ENCODE measurements around the gene NEUROG2.
"Not testable (repeated sequence)": the region's sequence is repeated elsewhere in the genome, so short reads cannot be mapped to it uniquely, and the experiment has no call there.

NEUROG2 gene

DNA sequence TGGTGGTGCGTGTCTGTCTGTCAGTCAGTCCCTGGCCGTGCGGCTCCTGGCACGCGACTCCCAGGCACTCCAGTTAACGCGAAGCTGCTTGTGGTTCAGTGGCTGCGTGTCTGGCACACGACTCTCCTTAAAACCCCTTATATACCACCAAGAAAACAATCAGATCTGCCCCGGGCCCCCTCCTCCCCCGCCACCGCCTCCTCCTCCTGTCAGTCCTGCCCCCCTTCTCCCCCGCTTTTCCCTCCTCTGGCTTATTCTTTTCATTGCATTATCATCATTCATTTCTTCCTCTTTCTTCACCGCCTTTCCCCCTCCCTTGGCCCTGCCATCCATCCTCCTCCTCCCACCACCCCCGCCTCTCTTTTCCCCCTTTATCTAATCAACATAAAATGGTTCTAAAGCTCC lies at the start of gene NEUROG2:
TSS of gene NEUROG2 (minus strand) at position 115 of the 405 bp plus-strand sequence. CDS start 705 bp downstream, outside the sequence.
- DNase-seq: no peak

DNA sequence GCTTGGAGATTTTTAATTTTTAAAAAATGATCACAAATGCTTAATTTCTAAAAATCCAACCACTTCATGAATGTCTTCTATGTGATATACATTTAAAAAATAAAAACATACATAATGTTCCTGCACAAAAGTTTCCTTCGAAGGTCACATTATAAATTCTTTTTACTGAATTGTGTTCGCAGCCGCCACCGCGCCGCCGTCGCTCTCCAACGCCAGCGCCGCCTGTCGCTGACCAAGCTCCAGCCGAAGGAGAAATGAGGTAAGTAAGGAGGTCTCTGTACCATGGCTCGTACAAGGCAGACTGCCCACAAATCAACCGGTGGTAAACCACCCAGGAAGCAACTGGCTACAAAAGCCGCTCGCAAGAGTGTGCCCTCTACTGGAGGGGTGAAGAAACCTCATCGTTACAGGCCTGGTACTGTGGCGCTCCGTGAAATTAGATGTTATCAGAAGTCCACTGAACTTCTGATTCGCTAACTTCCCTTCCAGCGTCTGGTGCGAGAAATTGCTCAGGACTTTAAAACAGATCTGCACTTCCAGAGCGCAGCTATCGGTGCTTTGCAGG lies 48.8 kb upstream of the NEUROG2 start:
- no peak for DNase-seq

DNA sequence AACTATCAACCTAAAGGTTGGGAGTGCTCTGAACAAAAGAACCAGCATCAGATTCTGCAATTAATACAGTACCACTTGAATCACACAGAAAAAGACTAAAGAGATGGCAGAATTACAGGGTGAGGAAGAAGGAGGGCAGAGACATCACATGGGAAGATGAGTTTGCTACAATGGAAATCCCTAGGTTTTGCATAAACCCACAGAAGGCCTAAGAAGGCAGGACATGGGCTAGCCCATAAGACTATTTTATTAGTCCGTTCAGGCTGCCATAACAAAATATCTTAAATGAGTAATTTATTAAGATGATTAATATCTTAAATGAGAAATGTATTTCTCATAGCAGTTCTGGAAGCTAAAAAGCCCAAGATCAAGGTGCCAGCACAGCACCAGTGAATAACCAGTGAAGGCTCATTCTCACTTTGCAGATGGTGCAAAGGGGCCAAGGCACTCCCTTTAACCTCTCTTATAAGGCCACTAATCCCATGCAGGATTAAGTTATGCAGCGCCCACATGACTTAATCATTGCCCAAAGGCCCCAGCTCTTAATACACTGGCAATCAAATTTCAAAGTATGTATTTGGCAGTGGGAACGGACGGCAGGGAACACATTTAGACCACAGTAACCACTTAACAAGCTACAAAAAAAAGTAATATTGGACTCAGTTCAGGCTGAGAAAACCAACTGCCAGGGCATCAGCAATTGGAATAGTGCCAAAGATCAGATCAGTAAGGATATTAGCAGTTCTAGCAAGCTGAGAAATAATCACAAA lies 47.6 kb upstream of the NEUROG2 start:
- DNase-seq: no peak

DNA sequence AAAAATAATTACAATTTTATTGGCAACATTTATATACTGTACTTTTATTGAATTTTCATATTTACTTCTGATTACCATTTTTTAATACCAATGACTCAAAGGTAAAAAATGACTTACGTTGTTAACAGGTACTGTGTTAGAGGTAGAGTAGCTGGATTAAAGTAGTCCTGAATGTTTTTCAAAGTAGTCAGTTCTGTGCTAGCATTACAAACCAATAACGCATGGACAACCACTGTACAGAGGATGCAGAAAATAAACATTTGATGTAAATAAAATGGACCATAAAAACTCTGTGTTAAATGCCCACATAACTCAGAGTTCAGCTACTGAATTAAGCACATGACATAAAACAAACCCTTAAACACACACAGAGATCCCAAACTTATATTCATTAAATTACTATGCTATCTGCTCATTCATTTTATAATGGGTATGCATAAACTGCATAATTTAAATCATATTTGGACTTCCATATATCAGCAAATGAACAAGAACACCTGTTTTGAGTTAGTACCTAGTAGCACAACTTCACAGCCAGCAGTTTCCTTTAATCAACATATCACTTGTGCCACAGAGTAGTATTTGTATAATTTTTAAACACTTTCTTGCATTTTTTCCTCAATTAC lies 46.4 kb upstream of the NEUROG2 start:
- no peak for DNase-seq

DNA sequence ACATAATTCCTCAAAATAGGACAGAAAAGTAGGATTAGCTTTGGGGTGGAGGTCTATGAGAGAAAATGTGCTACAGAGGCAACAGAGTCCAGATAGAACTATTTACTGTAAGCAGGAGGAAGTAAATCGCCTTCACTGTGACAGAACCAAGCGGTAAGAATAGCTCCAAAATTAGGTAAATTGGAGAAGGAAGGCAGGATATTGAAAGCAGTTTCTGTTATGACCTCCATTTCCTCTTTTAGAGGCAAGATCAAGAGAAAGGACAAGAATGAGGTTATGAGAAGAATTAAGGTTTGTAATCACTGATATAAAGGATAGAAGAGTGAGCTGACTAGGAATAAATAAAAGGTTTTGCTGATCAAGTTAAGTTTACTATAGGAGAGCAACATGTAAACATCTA lies 44.1 kb upstream of the NEUROG2 start:
- no peak for DNase-seq

DNA sequence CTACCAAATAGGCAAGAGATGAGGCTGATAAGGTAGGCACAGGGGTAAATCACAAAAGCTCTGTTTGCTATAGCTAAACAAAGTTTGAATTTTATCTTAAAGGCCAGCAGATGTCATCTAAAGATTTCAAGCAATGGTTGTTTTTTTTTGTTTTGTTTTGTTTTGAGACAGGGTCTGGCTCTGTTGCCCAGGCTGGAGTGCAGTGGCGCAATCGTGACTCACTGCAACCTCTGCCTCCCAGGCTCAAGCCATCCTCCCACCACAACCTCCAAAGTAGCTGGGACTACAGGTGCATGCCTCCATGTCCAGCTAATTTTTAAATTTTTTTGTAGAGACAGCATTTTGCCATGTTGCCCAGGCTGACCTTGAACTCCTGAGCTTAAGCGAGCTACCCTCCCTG lies 43.1 kb upstream of the NEUROG2 start:
- no peak for DNase-seq

DNA sequence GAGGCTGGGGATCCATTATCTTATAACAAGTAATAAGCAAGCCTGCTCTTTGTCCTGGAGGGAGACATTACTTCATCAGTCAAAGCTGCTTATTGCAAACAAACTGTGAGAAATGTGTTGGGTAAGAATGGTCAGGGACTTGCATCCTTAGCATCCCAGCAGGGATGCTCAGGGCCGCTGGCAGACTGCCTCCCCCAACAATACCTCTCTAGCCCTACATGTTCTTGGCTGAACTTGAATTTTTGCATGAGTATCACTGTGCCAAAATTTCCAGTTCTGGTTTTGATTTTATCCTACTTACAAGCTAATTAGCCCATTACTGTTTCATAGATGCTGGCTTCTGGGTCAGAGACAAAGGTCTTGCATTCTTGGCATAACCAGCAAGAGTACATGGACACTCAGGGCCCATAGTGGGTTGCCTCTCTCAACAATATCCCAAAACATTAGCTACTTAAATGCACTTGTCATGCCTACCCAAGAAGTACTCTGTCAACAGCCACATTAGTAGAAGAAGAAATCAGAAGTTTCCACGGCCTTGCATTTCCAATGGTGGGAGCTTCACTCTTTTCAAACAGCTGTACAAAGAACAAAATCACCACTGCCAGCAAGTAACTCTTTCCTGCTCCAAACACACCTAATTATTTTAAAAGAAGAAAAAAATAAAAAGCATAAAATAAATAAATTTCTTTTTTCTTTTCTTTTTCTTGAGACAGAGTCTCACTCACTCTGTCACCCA lies 41.9 kb upstream of the NEUROG2 start:
- no peak for DNase-seq

DNA sequence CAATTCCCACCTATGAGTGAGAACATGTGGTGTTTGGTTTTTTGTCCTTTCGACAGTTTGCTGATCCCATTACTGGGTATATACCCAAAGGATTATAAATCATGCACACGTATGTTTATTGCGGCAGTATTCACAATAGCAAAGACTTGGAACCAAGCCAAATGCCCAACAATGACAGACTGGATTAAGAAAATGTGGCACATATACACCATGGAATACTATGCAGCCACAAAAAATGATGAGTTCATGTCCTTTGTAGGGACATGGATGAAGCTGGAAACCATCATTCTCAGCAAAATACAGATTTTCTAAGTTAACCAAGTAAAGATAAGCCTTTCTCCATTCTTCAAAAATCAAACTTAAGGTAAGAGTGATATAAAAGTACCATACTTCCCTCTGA lies 38.3 kb upstream of the NEUROG2 start:
- DNase-seq: not testable (repeated sequence)

DNA sequence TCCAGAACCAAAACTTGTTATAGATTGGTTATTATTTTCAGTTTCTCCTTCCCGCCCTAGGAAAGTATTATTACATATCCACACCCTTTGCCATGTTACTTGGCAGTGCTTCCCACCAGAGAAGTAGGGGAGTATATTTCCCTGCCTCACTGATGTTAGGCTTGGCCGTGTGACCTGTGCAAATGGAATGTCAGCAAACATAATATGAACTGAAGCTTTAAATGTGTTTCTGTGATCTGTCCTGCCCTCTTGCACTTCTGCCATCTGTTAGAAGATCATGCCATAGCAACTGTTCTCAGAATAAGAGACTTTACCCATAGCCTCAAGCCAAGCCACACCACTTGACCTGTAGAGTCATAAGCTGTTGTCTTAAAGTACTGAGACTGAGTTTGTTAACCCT lies 36.7 kb upstream of the NEUROG2 start:
- no peak for DNase-seq

DNA sequence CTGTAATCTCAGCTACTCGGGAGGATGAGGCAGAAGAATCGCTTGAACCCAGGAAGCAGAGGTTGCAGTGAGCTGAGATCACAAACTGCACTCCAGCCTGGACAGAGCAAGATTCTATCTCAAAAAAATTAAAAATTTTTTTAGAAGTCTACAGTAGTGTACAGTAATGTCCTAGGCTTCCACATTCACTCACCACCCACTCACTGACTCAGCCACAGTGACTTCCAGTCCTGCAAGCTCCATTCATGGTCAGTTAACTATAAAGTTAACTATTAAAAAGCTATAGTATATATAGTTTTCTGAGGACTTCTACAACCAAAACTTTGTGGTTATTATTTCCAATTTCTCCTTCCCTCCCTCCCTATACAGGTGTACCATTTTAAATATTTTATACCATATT lies 34.7 kb upstream of the NEUROG2 start:
- DNase-seq: no peak

DNA sequence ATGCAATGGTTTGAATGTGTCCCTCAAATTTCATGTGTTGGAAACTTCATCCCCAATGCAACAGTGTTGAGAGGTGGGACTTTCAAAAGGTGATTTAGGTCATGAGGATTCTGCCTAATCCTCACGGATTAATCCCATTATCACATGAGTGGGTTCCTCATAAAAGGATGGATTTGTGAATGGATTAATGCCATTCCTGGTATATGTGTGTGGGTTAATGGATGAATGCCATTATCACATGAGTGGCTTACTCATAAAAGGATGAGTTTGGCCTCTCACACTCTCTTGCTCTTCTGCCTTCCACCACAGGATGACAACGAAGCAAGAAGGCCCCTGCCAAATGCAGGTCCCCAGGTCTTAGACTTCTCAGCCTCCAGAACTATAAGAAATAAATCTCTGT lies 30.5 kb upstream of the NEUROG2 start:
- no peak for DNase-seq

DNA sequence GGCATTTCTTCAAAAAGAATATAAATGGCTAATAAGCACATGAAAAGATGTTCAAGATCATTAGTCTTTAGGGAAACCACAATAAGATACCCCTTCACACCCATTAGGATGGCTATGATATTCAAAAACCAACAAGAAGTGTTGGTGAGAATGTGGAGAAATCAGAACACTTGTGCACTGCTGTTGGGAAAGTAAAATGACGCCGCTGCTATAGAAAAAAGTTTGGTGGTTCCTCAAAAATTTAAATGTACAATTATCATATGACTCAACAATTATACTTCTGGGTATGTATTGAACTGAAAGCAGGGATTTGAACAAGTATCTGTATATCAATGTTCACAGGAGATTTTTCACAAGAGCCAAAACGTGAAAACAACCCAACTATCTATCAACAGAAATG lies 29.4 kb upstream of the NEUROG2 start:
- no peak for DNase-seq

DNA sequence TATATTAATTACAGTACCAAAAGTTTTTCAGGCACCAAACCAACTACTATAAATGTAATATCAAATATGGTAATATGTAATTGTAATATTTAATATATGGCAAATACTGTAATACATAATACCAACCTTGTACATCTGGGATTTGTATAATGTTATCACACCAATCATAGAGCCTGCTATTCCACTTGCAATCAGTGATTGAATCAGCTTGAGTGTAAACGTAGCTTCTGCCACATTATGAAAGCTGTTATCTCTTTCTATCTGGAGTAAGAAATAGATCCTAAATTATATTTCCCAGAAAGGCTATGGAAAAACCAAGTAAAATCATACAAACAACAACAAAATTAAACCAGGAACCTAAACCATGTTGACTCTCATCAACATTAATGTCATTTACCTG lies 24.7 kb upstream of the NEUROG2 start:
- no peak for DNase-seq

DNA sequence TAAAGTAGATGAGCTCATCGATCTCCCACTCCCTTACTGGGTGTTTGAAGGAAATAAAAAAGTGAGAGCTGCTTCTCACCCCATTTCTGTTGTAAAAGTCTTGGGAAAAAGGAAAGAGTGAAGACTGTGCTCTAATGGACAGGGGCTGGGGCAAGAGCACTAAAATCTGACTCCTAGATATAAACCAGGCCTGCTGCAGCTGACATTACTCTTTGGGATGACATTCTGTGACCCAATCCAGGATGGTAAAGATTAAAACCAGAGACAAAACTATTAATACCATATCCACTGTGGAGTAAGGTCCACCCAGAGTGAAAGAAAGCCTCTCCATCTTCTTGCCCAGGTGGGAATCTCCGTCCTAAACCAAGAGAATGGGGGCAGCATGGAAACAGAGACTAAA lies 20.1 kb upstream of the NEUROG2 start:
- DNase-seq: no peak

DNA sequence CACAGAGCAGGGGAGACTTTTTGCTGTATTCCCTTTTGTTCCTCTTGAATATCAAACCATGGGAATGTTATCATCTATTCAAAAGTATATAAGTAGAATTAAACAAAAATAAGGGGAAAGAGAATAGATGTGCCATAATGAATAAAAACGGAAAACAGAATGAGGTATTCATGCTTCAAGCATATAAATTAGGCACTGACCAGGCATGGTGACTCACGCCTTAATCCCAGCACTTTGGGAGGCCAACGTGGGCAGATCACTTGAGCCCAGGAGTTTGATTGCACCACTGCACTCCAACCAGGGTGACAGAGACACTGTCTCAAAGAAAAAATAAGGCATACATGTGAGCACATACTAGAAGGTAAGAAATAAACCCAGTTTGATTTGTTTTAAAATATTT lies 16.3 kb upstream of the NEUROG2 start:
- DNase-seq: no peak

DNA sequence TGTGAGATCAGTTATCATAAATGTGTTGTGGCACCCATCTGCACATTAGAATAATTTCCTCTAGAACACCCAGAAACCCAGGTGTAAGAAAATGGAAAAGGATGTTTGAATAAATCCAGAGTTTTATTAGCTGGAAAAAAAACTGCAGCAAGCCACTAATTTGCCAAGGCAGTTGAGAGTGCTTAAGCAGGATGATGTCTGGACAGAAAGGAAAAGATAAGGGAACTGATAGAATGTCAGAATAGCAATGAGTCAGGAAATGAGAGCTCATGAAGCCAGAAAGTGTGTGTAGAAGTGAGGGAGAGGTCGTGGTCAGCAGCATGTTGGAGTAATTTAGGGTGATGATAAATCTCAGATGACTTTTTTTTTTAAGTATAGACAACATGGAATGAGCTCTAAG lies 15.2 kb upstream of the NEUROG2 start:
- DNase-seq: no peak

DNA sequence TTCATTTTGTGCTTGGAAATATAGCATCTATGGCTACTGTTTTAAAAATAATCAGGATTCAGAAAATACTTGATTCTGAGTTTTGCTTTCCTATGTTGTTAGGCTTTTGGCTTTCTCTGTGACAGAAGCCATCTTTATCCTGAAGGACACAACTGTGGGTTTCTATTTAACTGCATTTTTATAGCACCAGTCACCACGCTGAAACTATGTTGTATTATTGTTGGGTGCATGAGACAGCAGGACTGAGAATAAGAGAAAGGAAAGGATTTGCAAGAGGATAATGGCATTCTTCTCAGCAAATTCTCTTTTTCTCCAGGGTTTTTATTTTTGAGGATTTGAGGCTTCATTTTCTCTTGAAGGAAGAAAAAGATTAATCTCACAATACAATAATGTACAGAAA lies 10.1 kb upstream of the NEUROG2 start:
- no peak for DNase-seq

DNA sequence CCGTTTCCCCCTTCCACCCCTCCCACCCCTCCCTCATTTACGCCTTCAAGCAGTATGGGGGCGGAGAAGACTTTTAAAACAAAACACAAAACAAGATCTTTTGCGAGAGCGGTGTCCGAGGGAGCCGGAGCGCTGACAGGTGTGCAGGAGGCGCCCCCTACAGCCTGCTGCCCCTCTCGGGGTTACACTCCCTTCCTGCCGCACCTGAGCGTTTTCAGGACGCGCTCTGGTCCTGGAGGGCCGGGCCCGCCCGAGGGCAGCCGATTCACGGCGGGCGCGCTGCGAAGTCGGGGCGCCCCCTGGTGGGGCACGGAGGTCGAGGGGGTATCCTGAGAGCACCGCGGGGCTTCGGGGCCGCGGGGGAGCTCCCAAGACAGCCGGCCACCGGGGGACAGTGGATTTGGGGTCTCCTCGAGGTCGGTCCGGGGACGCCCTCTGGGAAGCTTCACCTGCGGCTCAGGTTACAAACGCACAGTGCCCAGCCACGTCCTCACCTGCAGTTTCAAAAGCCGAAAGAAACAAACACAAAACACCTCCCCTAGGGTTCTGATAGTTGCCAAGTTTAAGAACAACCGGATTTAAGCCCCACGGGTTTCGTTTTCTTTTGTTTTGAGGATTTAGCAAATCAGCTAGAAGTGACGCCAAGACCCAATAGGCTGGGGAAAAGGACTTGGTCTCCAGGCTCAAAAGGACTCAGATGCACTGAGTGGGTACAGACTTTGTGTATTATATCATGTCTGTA lies 8.0 kb upstream of the NEUROG2 start:
- DNase-seq: peak; percentile 86

DNA sequence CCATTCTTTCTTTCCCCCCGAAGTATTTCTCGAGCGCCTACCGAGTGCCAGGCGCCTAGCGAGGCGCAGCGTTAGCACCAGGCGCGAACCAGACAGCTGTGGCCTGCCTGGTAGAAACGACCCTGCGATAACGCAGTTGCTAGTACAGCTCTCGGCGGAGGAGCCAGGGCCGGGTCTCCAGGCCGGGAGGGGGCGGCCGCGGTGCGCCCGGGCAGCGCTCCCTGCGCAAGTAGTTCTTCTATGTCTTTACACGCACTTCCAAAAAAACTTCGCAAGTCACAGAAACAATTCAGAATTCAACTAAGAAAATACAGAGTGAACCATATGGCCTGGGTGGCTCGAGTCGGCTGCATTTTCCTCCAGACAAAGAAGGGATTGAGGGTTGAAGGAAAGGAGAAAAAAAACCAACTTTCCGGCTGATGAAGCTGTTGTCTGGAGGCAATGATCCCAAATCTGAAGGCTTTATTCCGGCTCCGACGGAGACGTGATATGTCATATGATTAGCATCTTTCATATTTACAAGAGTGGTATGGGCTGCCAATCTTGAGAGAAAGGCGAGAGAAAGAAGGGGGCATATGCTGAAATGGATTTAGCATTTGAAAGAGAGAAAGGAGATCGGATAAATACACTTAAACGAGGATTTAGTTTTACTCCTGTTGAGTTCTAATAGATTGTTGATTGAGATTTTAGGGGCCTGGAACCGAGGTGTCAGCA lies 7.2 kb upstream of the NEUROG2 start:
- peak; percentile 57 for DNase-seq

DNA sequence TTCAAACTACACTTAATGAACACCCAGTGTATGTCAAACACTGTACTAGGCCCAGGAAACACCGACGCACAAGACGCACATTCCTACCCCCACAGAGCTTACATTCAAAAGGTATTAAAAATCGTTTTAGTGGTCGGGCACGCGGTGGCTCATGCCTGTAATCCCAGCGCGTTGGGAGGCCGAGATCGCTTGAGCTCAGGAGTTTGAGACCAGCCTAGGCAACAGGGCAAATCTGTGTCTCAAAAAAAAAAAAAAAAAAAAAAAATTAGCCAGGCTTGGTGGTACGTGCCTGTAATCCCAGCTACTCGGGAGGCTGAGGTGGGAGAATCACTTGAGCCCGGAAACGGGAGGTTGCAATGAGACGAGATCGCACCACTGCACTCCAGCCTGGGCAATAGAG lies 6.5 kb upstream of the NEUROG2 start:
- not testable (repeated sequence) for DNase-seq

DNA sequence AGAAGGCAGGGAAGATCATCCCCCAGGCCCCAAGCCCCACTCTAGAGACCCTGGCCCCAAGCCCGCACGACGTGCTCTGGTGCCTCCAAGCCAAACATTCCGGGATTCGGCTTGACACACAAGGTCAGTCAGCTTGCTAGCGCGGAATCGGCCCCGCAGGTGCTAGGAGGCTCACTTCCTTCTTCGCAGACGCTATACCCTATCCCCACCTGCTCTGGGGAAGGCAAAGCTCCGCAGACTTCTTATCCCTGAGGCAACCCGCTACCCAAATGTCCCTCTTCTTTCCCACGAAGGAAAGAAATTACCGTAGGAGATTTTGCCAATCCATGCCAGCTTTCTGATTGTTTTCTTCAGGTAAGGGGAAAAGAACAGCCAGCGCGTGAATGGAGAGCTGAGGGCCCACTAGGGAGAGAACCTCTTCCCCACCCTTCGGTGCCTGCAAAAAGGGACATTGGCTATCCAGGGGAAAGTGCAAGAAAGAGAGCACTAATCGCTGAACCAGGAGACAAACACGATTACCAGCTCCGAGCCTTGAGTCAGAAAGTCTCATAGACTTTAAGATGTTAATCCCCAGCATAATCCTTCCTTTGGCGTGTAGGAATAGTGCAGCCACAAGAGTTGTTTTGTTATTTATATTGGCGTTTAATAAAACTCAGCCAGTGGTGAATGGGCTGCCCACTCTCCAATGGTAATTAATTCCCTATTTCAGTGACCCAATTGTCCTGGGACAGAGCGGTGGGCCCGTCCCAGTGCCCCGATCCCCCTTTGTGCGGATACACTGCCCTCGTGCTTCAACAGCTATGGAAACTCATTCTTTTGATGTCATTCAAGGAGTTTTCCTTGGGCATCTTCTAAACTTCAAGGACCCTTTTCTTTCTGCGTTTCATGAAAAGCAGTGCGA lies 5.4 kb upstream of the NEUROG2 start:
- DNase-seq: no peak
